Stimulated activated CD8-positive, alpha-beta memory T cell treated with anti-CD3 and anti-CD28 coated beads, Interleukin-15, amount 100 ng/mL, for 48 hours (primary cell): ENCODE data around the gene SLC7A10.
A peak's percentile ranks its signal among the peaks of the same experiment; 100 is the strongest.

Experiments
- DNase-seq, 2 donors: peaks; one replicate each; pipeline ENCODE4 v3.0.0-alpha.2; 2020; ENCODE audit warnings: low read depth in 2 of 2

Gene SLC7A10

GRCh38 chr19:33254245-33254824 is 28.7 kb upstream of the SLC7A10 start:
- DNase-seq: no peak

DNA sequence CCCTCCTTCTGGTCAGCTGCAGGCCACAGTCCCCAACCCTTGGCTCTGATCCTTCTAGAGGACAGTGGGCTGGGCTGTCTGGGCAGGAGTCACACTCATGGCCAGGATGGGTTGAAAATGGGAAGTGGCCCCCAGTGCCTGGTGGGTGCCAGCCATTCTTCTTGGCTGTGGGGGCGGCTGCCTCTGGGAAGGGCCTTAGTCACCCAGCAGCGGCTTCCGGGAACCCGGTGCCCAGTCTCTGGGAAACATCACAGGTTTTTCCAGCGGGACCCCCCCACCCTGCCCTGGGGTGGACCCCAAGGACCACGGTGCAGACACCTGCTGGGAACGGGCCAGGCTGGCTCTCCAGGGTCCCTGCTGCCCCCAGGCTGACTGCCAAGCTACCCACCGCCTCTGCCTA is 27.3 kb upstream of the SLC7A10 start:
- no peak for DNase-seq

DNA sequence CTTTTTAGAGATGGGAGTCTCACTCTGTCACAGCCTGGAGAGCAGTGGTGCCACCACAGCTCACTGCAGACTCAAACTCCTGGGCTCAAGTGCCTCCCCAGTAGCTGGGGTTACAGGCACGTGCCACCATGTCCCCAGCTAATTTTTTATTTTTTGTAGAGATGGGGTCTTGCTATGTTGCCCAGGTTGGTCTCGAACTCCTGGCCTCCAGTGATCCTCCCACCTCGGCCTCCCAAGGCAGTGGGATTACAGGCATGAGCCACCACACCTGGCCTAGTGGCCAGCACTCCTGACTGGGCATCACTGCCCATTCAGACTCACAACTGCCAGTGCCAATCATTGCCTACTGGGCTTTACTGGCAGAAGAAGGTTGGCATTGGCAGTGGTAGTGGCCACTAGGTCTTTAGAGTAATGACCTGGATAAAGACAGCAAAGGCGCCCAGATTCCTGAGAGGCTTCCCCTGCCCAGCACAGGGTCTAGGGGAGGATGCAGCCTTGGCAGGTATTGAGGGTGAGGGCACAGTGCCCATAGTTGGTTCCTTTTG is 26.8 kb upstream of the SLC7A10 start:
- DNase-seq: no peak

DNA sequence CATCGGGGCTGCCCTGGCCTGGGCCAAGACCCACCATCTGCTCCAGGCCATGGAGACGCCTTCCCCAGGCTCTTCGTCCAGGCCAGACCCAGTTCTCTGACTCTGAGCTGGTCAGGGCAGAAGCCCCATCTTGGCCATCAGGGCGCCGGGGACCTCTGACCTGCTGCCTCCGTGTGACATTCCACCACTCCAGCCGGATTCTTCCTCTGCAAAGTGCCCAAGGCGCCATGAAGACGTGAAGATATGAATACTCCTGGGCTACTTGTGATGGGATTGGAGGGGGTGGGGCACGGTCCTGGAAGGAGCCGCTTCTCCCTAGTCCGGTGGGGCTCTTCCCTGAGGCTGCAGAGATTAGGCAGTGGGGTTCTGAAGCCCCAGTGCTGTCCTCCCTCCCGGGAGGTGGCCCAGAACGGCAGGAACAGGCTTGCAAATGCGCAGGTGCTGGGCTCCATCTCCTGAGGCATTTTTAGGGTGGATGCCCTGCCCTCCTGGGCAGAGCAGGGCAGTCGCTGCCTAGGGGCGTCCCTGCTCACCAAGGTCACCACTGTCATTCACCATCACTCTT is 26.0 kb upstream of the SLC7A10 start:
- DNase-seq: no peak

DNA sequence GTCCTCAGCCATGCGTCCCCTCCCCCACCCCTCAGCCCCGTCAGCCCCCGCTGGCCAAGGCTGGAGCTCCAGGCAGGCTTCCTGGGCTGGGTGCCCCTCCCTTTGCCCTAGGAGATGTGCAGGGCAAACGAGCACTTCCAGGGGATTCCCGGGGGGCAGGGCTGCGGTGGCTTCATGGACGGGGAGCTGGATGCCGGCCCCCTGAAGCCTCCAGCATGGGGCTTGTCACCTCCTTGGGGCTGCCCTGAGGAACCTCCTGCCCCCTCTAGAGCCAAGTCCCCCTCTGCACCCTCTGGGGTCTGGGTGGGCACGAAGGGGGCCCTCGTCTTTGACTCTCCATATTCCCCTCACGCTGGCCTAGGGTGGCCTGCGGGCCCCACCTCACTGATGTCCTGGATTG is 25.4 kb upstream of the SLC7A10 start:
- no peak for DNase-seq

GRCh38 chr19:33250500-33250899 is 24.9 kb upstream of the SLC7A10 start:
- DNase-seq: no peak

GRCh38 chr19:33249740-33250366 is 24.2 kb upstream of the SLC7A10 start:
- DNase-seq: no peak

- no peak for DNase-seq
Observed at GRCh38 chr19:33248954-33249613, 23.4 kb upstream of the SLC7A10 start.

GRCh38 chr19:33248553-33248953 is 22.9 kb upstream of the SLC7A10 start:
- no peak for DNase-seq

DNA sequence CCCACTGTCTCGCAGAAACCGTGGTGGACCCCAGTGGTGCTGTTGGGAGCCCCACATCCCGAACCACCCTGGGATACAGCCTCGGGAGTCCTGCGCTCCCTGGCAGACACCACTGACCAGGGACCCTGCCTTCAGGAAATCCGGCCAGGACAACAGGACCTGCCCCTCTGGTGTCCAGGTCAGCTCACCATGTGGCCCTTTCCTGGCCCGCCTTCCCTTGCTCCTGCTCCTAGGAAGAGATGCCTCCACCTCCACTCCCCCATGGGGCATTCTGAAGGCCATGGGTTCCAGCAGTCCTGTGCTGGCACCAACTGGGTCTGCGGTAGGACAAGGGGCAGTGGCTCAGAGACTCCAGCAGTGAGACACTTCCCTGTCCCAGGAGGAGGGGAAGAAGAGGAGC is 22.5 kb upstream of the SLC7A10 start:
- DNase-seq: no peak

DNA sequence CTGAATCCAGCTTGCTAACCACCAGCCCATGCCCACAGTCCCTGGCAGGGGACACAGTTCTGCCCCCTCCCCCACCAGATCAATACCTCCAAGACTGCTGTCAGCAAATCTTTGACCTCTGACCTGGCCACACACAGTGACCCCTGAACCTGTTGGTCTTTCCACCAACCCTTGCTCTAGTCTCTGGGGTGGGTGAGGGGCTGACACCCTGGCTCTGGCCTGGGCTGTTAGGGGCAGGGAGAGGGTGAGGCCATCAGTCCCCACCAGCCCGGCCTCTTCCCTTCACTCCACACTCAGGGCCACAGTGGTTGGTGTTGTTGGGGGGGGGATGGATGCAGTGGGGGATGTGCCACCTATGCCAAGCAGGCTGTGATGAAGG is 21.8 kb upstream of the SLC7A10 start:
- no peak for DNase-seq

DNA sequence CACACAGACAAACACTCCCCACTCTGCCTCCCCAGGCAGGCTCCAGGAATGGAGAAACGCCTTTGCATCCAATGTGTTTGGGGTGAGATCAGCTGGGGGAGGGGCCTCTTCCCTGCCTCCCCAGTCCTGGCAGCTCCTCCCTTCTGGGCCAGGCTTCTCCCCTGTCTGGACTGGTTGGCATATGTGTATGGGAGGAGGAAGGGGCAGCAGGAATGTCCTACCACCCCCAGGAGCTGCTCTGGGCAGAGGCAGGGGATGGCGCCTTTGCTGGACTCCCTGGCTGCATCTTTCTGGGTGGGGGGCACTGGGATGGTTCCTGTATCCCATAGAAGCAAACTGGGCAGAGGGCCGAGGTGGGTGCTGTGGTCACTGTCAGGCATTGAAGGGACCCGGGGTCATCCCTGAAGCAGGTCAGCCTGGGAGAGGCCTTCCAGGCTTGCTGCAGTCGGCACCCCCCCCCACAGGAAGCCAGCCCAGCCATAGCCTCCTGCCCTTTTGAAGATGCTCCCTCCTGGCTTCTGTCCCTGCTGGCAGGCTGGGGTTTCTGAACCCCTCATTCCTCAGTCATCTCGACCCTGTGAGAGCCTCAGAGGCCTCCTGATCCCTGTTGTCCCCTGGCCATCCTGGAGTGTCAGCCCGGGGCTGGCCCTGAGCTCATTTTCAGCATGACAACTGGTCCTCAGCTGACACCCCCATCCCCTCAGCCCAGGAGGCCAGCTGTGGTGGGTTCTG is 21.2 kb upstream of the SLC7A10 start:
- DNase-seq: no peak

- DNase-seq: no peak
Observed at GRCh38 chr19:33245948-33246708, 20.5 kb upstream of the SLC7A10 start.

DNA sequence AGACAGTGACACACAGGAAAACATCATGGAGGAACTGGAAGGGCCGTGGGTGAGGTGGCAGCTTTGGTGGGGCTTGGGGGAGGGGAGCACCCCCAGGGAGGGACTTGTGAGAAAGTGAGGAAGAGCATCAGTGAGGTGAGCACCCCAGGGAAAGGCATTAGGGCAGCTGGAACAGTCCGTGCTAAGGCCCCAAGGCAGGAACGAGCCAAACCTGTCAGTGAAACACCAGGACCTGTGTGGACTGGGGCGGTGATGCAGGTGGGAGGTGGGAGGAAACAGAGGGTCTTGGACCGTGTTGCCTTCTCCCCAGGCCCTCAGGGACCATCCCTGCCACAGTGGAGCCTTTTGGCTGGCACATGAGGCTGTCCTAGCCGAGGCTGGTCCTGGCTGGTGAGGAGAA is 17.3 kb upstream of the SLC7A10 start:
- DNase-seq: no peak

- no peak for DNase-seq
Observed at GRCh38 chr19:33242131-33242530, 16.5 kb upstream of the SLC7A10 start.

DNA sequence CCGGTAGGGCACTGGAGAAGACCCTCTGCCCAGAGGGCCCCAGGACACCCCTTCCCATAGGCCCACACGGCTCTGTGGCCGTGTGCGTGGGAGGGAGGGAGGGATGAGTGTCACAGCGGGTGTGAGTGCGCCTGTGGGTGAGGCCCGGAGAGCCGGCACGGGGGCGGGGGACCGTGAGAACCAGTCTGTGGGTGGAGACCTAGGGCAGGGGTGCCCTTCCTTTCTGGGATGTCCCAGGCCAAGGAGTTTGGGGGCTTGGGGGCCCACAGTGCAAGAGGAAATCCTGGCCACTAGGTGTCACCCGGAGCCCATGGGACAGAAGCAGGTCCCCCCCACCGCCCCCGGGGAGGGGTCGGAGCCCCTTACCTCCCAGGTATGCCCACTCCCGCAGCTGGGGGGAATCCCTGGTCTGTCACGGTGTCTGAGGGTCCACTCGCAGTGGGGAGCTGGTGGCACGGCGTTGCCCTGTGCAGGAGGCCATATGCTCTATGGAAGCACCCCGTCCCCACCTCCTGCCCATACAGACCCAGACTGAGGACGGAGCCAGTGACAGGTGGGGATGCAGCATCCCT is 16.0 kb upstream of the SLC7A10 start:
- DNase-seq: peak in 1 of 2 donors; percentile 21

GRCh38 chr19:33241091-33241529 is 15.5 kb upstream of the SLC7A10 start:
- no peak for DNase-seq

GRCh38 chr19:33240181-33240771 is 14.6 kb upstream of the SLC7A10 start:
- no peak for DNase-seq

GRCh38 chr19:33239223-33239975 is 13.7 kb upstream of the SLC7A10 start:
- no peak for DNase-seq
